Activated T-cell treated with anti-CD3 and anti-CD28 coated beads, Interleukin-2, amount 50 U/mL, for 72 hours (primary cell): ENCODE measurements around the gene KPNB1. TPM values are rescaled to one million over a fixed set of nuclear protein-coding genes. Genes with fewer than 3 reads are reported as not detected.

ENCODE experiments used
- ATAC-seq, 2 donors: fragments of 150-1000 bp; cut with Tn5 transposase; replicated peaks in 1 of 2; 2 replicates each; pipeline ENCODE4 v1.10.0; 2021; ENCODE audit warnings: moderate library complexity in 2 of 2, mild to moderate bottlenecking in 1 of 2
- DNase-seq, 2 donors: peaks; one replicate each; pipeline ENCODE4 v3.0.0; 2021 to 2022; ENCODE audit warnings: mixed read lengths in 1 of 2
- H3K27ac Mint-ChIP-seq: one replicate; pipeline ENCODE4 v1.8.0; 2022; ENCODE audit warnings: mild to moderate bottlenecking, moderate library complexity, mixed read lengths
- H3K27me3 Mint-ChIP-seq: one replicate; pipeline ENCODE4 v1.8.0; 2022; ENCODE audit warnings: low read depth, mixed read lengths
- H3K36me3 Mint-ChIP-seq, 2 donors: one replicate each; pipeline ENCODE4 v1.8.0; 2022; ENCODE audit warnings: mixed read lengths in 2 of 2, mild to moderate bottlenecking in 1 of 2; ENCODE audit not compliant: insufficient read depth in 2 of 2
- H3K4me1 Mint-ChIP-seq: one replicate; pipeline ENCODE4 v1.8.0; 2022; ENCODE audit warnings: low read depth, mixed read lengths
- H3K4me3 Mint-ChIP-seq, 2 donors: one replicate each; pipeline ENCODE4 v1.8.0; 2022; ENCODE audit warnings: mild to moderate bottlenecking in 2 of 2, mixed read lengths in 2 of 2, moderate library complexity in 2 of 2
- H3K9me3 Mint-ChIP-seq, 2 donors: one replicate each; pipeline ENCODE4 v1.8.0; 2022; ENCODE audit warnings: mixed read lengths in 2 of 2
- total RNA-seq, 2 donors: library from RNA; stranded (reverse); gene quantifications; one replicate each; pipeline ENCODE4 v1.2.3, GENCODE V29; 2022

KPNB1 gene
- total RNA-seq, 2 donors from 2014 or later, result 581 to 729 TPM

GRCh38 chr17:47698749-47699535 lies 49.2 kb downstream of the KPNB1 start:
- Mint-ChIP-seq H3K4me3 (peak overlapping the region in 1 of 2 donors; percentile 20), H3K27ac (no peak overlapping the region), H3K36me3 (peaks cover 0 to 2% of the 10 kb centered on the region in 2 donors), H3K9me3 (no peaks in the 10 kb centered on the region), H3K4me1 (peaks cover 71% of the 10 kb centered on the region), H3K27me3 (no peaks in the 10 kb centered on the region)
- peak; percentile 79 to 86 for DNase-seq
- peak; percentile 37 to 43 for ATAC-seq

- Mint-ChIP-seq H3K4me1 (peaks cover 77% of the 10 kb centered on the region), H3K4me3 (no peak overlapping the region), H3K27ac (no peak overlapping the region)
These were observed 49.8 kb downstream of the KPNB1 start for GRCh38 chr17:47699536-47699840.

GRCh38 chr17:47700471-47701449 lies 51.0 kb downstream of the KPNB1 start:
- ATAC-seq (peak; percentile 3 to 38), DNase-seq (no peak)
- peak overlapping the region; percentile 83 for H3K27ac Mint-ChIP-seq
- H3K27me3 Mint-ChIP-seq, result no peaks in the 10 kb centered on the region
- H3K9me3 Mint-ChIP-seq, result no peaks in the 10 kb centered on the region
- peak overlapping the region; percentile 42 to 60 for H3K4me3 Mint-ChIP-seq
- peaks cover 0 to 2% of the 10 kb centered on the region in 2 donors for H3K36me3 Mint-ChIP-seq
- peaks cover 79% of the 10 kb centered on the region for H3K4me1 Mint-ChIP-seq

More at GRCh38 chr17:47699536-47699840, 49.8 kb downstream of the KPNB1 start:
- H3K36me3 Mint-ChIP-seq, result peaks cover 0 to 2% of the 10 kb centered on the region in 2 donors
- no peak for ATAC-seq
- DNase-seq, result no peak
- H3K9me3 Mint-ChIP-seq, result no peaks in the 10 kb centered on the region
- no peaks in the 10 kb centered on the region for H3K27me3 Mint-ChIP-seq

- Mint-ChIP-seq H3K4me3 (peak overlapping the region; percentile 21 to 60), H3K27ac (peak overlapping the region; percentile 83), H3K9me3 (no peaks in the 10 kb centered on the region), H3K36me3 (peaks cover 0 to 2% of the 10 kb centered on the region in 2 donors), H3K4me1 (peaks cover 81% of the 10 kb centered on the region), H3K27me3 (no peaks in the 10 kb centered on the region)
- DNase-seq (no peak), ATAC-seq (no peak)
These were observed 51.9 kb downstream of the KPNB1 start for GRCh38 chr17:47701608-47702007.

GRCh38 chr17:47702391-47702995 lies 52.8 kb downstream of the KPNB1 start:
- Mint-ChIP-seq H3K4me3 (peak overlapping the region; percentile 21 to 60), H3K9me3 (no peaks in the 10 kb centered on the region), H3K27ac (peak overlapping the region; percentile 78), H3K36me3 (peaks cover 0 to 2% of the 10 kb centered on the region in 2 donors), H3K27me3 (no peaks in the 10 kb centered on the region), H3K4me1 (peaks cover 90% of the 10 kb centered on the region)
- ATAC-seq, result no peak
- DNase-seq, result no peak

- Mint-ChIP-seq H3K36me3 (peaks cover 0 to 2% of the 10 kb centered on the region in 2 donors), H3K4me1 (peaks cover 88% of the 10 kb centered on the region), H3K27me3 (no peaks in the 10 kb centered on the region), H3K4me3 (peak overlapping the region; percentile 79 to 86), H3K27ac (peak overlapping the region; percentile 98), H3K9me3 (no peaks in the 10 kb centered on the region)
- peak; percentile 64 to 66 for DNase-seq
- ATAC-seq, result peak; percentile 11 to 17
These were observed 53.5 kb downstream of the KPNB1 start for GRCh38 chr17:47703191-47703591.

- Mint-ChIP-seq H3K4me1 (peaks cover 83% of the 10 kb centered on the region), H3K36me3 (peaks cover 0 to 1% of the 10 kb centered on the region in 2 donors), H3K27ac (peak overlapping the region; percentile 98), H3K4me3 (peak overlapping the region; percentile 79 to 86), H3K9me3 (no peaks in the 10 kb centered on the region), H3K27me3 (no peaks in the 10 kb centered on the region)
- ATAC-seq (no peak), DNase-seq (no peak)
These were observed 54.0 kb downstream of the KPNB1 start for GRCh38 chr17:47703671-47704070.

- Mint-ChIP-seq H3K27ac (peak overlapping the region; percentile 98), H3K4me1 (peaks cover 79% of the 10 kb centered on the region), H3K36me3 (no peaks in the 10 kb centered on the region), H3K27me3 (no peaks in the 10 kb centered on the region), H3K9me3 (no peaks in the 10 kb centered on the region), H3K4me3 (peak overlapping the region; percentile 79 to 86)
- DNase-seq (peak in 1 of 2 donors; percentile 61), ATAC-seq (peak in 1 of 2 donors; percentile 6)
These were observed 54.4 kb downstream of the KPNB1 start for GRCh38 chr17:47704116-47704515.

- Mint-ChIP-seq H3K36me3 (no peaks in the 10 kb centered on the region), H3K27ac (peak overlapping the region; percentile 98), H3K4me1 (peaks cover 73% of the 10 kb centered on the region), H3K9me3 (no peaks in the 10 kb centered on the region), H3K4me3 (peak overlapping the region; percentile 79 to 86), H3K27me3 (no peaks in the 10 kb centered on the region)
- no peak for ATAC-seq
- no peak for DNase-seq
These were observed 55.0 kb downstream of the KPNB1 start for GRCh38 chr17:47704736-47705135.

GRCh38 chr17:47705536-47706530 lies 56.1 kb downstream of the KPNB1 start:
- peaks cover 0 to 3% of the 10 kb centered on the region in 2 donors for H3K36me3 Mint-ChIP-seq
- H3K9me3 Mint-ChIP-seq, result no peaks in the 10 kb centered on the region
- peak overlapping the region; percentile 98 for H3K27ac Mint-ChIP-seq
- no peaks in the 10 kb centered on the region for H3K27me3 Mint-ChIP-seq
- DNase-seq, result peak; percentile 68 to 77
- peaks cover 71% of the 10 kb centered on the region for H3K4me1 Mint-ChIP-seq
- peak; percentile 61 to 63 for ATAC-seq
- peak overlapping the region; percentile 79 to 86 for H3K4me3 Mint-ChIP-seq

- Mint-ChIP-seq H3K4me3 (peak overlapping the region; percentile 79 to 86), H3K27ac (peak overlapping the region; percentile 98), H3K36me3 (peaks cover 0 to 3% of the 10 kb centered on the region in 2 donors), H3K27me3 (no peaks in the 10 kb centered on the region), H3K4me1 (peaks cover 72% of the 10 kb centered on the region), H3K9me3 (no peaks in the 10 kb centered on the region)
- DNase-seq, result no peak
- no peak for ATAC-seq
These were observed 57.5 kb downstream of the KPNB1 start for GRCh38 chr17:47707056-47707804.
